ENCODE measurements around the gene HYCC1.
A peak's percentile ranks its signal among the peaks of the same experiment; 100 is the strongest.
"Not testable (repeated sequence)": the region's sequence is repeated elsewhere in the genome, so short reads cannot be mapped to it uniquely, and the experiment has no call there.

The HYCC1 gene

GRCh38 chr7:23013715-23014649 is at the start of gene HYCC1:
Gene HYCC1 (minus strand): TSS chr7:23014130. CDS start chr7:22991111, 23,019 bp downstream.
- DNase-seq (ENCODE audit: low read depth): peak; percentile 96

- no peak for DNase-seq (ENCODE audit: low read depth)
Measured at GRCh38 chr7:23062452-23062851, 48.5 kb upstream of the HYCC1 start.

- DNase-seq (ENCODE audit: low read depth): no peak
Measured at GRCh38 chr7:23061327-23061726, 47.4 kb upstream of the HYCC1 start.

GRCh38 chr7:23058408-23059096 is 44.6 kb upstream of the HYCC1 start:
- DNase-seq (ENCODE audit: low read depth): no peak

- DNase-seq (ENCODE audit: low read depth): peak; percentile 17
Measured at GRCh38 chr7:23055582-23056178, 41.8 kb upstream of the HYCC1 start.

- not testable (repeated sequence) for DNase-seq (ENCODE audit: low read depth)
Measured at GRCh38 chr7:23051124-23051485, 37.2 kb upstream of the HYCC1 start.

GRCh38 chr7:23046336-23046735 is 32.4 kb upstream of the HYCC1 start:
- not testable (repeated sequence) for DNase-seq (ENCODE audit: low read depth)

- DNase-seq (ENCODE audit: low read depth): not testable (repeated sequence)
Measured at GRCh38 chr7:23045086-23045485, 31.2 kb upstream of the HYCC1 start.

- DNase-seq (ENCODE audit: low read depth): no peak
Measured at GRCh38 chr7:23044581-23044980, 30.7 kb upstream of the HYCC1 start.

- DNase-seq (ENCODE audit: low read depth): no peak
Measured at GRCh38 chr7:23043441-23043840, 29.5 kb upstream of the HYCC1 start.

GRCh38 chr7:23039674-23040073 is 25.7 kb upstream of the HYCC1 start:
- DNase-seq (ENCODE audit: low read depth): not testable (repeated sequence)

- DNase-seq (ENCODE audit: low read depth): not testable (repeated sequence)
Measured at GRCh38 chr7:23035542-23036371, 21.8 kb upstream of the HYCC1 start.

GRCh38 chr7:23027261-23027660 is 13.3 kb upstream of the HYCC1 start:
- DNase-seq (ENCODE audit: low read depth): no peak

- DNase-seq (ENCODE audit: low read depth): no peak
Measured at GRCh38 chr7:23026164-23026563, 12.2 kb upstream of the HYCC1 start.

- no peak for DNase-seq (ENCODE audit: low read depth)
Measured at GRCh38 chr7:23024454-23024853, 10.5 kb upstream of the HYCC1 start.

- no peak for DNase-seq (ENCODE audit: low read depth)
Measured at GRCh38 chr7:23022851-23023250, 8.9 kb upstream of the HYCC1 start.

GRCh38 chr7:23022258-23022769 is 8.4 kb upstream of the HYCC1 start:
- DNase-seq (ENCODE audit: low read depth): no peak

GRCh38 chr7:23021596-23021995 is 7.7 kb upstream of the HYCC1 start:
- no peak for DNase-seq (ENCODE audit: low read depth)

- DNase-seq (ENCODE audit: low read depth): no peak
Measured at GRCh38 chr7:23020742-23021401, 6.9 kb upstream of the HYCC1 start.

- no peak for DNase-seq (ENCODE audit: low read depth)
Measured at GRCh38 chr7:23018750-23019149, 4.8 kb upstream of the HYCC1 start.

GRCh38 chr7:23017309-23017708 is 3.4 kb upstream of the HYCC1 start:
- DNase-seq (ENCODE audit: low read depth): no peak
